Measurements from ENCODE around the gene CFAP20DC. TPM values are rescaled to one million over a fixed set of nuclear protein-coding genes. Genes with fewer than 3 reads are reported as not detected.

The CFAP20DC gene
- total RNA-seq, 4 donors from 2014 or later: 0.38 to 2.7 (median 1.3) TPM; not detected in 1

GRCh38 chr3:58784888-58785287, 264.9 kb downstream of the CFAP20DC start:
- TF ChIP-seq, protein P1, sequence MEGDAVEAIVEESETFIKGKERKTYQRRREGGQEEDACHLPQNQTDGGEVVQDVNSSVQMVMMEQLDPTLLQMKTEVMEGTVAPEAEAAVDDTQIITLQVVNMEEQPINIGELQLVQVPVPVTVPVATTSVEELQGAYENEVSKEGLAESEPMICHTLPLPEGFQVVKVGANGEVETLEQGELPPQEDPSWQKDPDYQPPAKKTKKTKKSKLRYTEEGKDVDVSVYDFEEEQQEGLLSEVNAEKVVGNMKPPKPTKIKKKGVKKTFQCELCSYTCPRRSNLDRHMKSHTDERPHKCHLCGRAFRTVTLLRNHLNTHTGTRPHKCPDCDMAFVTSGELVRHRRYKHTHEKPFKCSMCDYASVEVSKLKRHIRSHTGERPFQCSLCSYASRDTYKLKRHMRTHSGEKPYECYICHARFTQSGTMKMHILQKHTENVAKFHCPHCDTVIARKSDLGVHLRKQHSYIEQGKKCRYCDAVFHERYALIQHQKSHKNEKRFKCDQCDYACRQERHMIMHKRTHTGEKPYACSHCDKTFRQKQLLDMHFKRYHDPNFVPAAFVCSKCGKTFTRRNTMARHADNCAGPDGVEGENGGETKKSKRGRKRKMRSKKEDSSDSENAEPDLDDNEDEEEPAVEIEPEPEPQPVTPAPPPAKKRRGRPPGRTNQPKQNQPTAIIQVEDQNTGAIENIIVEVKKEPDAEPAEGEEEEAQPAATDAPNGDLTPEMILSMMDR (IDR thresholded peaks at IDR 0.05; ENCODE audit: low read depth): no peak

- TF ChIP-seq, protein P1 (IDR thresholded peaks at IDR 0.05; ENCODE audit: low read depth): no peak
Measured at GRCh38 chr3:58784425-58784824, 265.4 kb downstream of the CFAP20DC start.

- TF ChIP-seq, protein P1 (IDR thresholded peaks at IDR 0.05; ENCODE audit: low read depth): no peak
Measured at GRCh38 chr3:58783845-58784244, 266.0 kb downstream of the CFAP20DC start.

DNA sequence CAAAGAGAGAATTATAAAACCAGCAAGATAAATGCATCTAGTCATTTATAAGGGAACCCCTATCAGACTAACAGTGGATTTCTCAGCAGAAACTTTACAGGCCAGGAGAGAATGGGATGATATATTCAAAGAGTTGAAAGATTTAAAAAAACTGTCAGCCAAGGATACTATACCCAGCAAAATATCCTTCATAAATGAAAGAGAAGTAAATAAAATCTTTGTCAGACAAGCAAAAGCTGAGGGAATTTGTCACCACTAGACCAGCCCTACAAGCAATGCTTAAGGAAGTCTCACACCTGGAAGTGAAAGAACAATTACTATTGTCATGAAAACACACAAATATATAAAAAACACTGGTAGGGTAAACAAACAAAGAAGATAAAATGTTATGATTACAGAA, 269.9 kb downstream of the CFAP20DC start:
- TF ChIP-seq, protein P1 (IDR thresholded peaks at IDR 0.05; ENCODE audit: low read depth): no peak

- TF ChIP-seq, protein P1 (IDR thresholded peaks at IDR 0.05; ENCODE audit: low read depth): no peak
Measured at GRCh38 chr3:58776231-58776630, 273.6 kb downstream of the CFAP20DC start.

DNA sequence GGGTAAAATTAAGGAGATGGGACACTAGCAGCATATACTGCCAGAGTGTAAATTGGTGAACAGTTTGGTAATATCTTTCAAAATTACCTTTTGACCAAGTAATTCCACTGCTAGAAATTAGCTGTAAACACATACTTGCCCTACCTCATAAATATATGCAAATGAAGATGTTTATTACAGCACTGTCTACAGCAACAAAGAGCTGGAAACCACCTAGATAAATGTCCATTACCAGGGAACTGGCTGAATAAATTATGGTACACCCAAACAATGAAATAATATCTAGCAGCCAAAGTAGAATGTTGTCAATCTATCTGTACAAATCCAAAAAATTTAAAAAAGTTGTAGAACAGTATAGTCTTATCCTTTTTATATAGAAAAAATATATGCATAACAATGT, 277.4 kb downstream of the CFAP20DC start:
- TF ChIP-seq, protein P1 (IDR thresholded peaks at IDR 0.05; ENCODE audit: low read depth): no peak

DNA sequence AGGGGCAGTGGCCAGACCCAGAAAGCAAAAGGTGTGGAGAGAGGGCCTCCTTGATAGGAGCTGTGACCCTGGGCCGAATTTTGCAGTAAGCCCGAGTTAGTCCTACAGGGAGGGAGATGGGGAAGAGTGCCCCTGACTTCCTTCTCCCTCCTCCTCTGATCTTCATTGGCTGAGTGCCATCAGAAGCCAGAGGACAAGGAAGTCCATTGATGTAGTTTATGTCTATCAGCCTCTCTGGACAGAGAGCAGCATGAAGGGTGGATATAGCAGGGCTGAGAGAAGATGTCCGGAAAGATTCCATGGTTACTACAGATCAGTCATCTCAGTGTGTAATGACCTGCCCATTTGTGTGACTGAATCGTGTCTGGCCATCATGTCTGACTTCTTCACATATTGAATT, 280.8 kb downstream of the CFAP20DC start:
- TF ChIP-seq, protein P1 (IDR thresholded peaks at IDR 0.05; ENCODE audit: low read depth): no peak

All from subcutaneous adipose tissue (tissue), 4 donors.